Pancreas (tissue), 10 donors: ENCODE measurements around the gene OPCML. TPM values are rescaled to one million over a fixed set of nuclear protein-coding genes. Genes with fewer than 3 reads are reported as not detected.
A peak's percentile ranks its signal among the peaks of the same experiment; 100 is the strongest.

Source experiments
- ATAC-seq, 4 donors: fragments of 200-7000 bp; cut with Tn5 transposase; one replicate each; pipeline versions ENCODE4 v1.8.0 to v1.9.1; 2020; ENCODE audit warnings: mild to moderate bottlenecking in 4 of 4, moderate library complexity in 4 of 4
- DNase-seq, 6 donors: peaks; one replicate each; pipeline ENCODE4 v3.0.0-alpha.2; 2020
- FAIRE-seq: peaks from 2 replicates; lab custom pipeline; 2012; peaks lifted over from hg19 to GRCh38; lab: Jason Lieb, UNC
- H3K27ac ChIP-seq, 4 donors: fragments of 200-600 bp; sonication (generic); 1 replicate in 3 of 4; 2 replicates in 1 of 4; pipeline versions ENCODE4 v1.5.0 to v1.8.0; 2020
- H3K27me3 ChIP-seq, 4 donors: fragments of 200-600 bp; one replicate each; pipeline ENCODE4 v1.8.0; 2021
- H3K36me3 ChIP-seq, 3 donors: fragments of 200-600 bp; sonication (generic) in 1 of 3; one replicate each; pipeline versions ENCODE4 v1.5.0 to v1.8.0; 2020 to 2021
- H3K4me1 ChIP-seq, 3 donors: fragments of 200-600 bp; one replicate each; pipeline ENCODE4 v1.8.0; 2021
- H3K4me3 ChIP-seq, 4 donors: fragments of 200-600 bp; sonication (generic) in 2 of 4; one replicate each; pipeline versions ENCODE4 v1.5.0 to v1.8.0; 2020 to 2021
- H3K9me3 ChIP-seq, 4 donors: fragments of 200-600 bp; one replicate each; pipeline ENCODE4 v1.8.0; 2021
- CTCF ChIP-seq, 4 donors: fragments of 200-600 bp; sonication (generic) in 3 of 4; IDR thresholded peaks; one replicate each; pipeline versions ENCODE4 v1.5.0 to v1.8.0; 2021; ENCODE audit warnings: antibody characterized with exemption in 4 of 4
- WGBS, 2 donors: extraction: QIAGEN DNeasy Blood & Tissue Kit; methylation state at CpG; one replicate each; pipeline ENCODE4 v1.1.7; 2013; 5-methylcytosine and 5-hydroxymethylcytosine counted together
- intact Hi-C, 3 donors: fragments of 100-400 bp; cut with DNase I; formaldehyde crosslinking; loops; one replicate each; pipeline versions ENCODE4 v1.11.1 to v1.14.2; 2022
- polyA plus RNA-seq, 2 donors: library from polyadenylated mRNA; stranded (reverse); fragments of 200-250 nt; gene quantifications; one replicate each; pipeline ENCODE4 v1.2.3, GENCODE V29; 2013
- total RNA-seq, 6 donors: library from RNA; stranded (reverse); fragmentation: NEBNext Ultra II Directional in 4 of 6; extraction: Animal tissue kit (Norgen Biotek cat#: 25700) in 4 of 6; gene quantifications; one replicate each; pipeline versions ENCODE4 v1.2.1 to v1.2.4, GENCODE V29; 2021 to 2023
- donor health status: healthy with polysubstance abuse.
- donor health status: DM: no; HTN: no; CAD: no; lungs with moderate emphysema.
- donor health status: DM: no; HTN: no; CAD: no.
- donor health status: control.
- donor health status: control.
- donor health status: Bipolar disorder and iron deficiency.
- donor health status: DM: yes; HTN: yes; CAD: no.
- donor health status: DM: no; HTN: no; CAD: no.
- donor health status: DM: no; HTN: no; CAD: no.
- donor health status: DM: yes; HTN: yes; CAD: no.

The OPCML gene
- total and polyA plus RNA-seq, 8 donors: 0.05 to 0.31 (median 0.19) TPM

GRCh38 chr11:133163463-133164419 is 368.6 kb downstream of the OPCML start:
- intact Hi-C loops: no loop called here

GRCh38 chr11:133162227-133162626 is 370.1 kb downstream of the OPCML start:
- WGBS, 2 donors: 9 to 15% methylated on average over 12 of the region's 12 CpGs
- H3K9me3 ChIP-seq: no peaks in the 10 kb centered on the region
- intact Hi-C loops: no loop called here
- H3K4me1 ChIP-seq: peaks cover 4 to 7% (median 5%) of the 10 kb centered on the region in 3 donors
- H3K36me3 ChIP-seq: no peaks in the 10 kb centered on the region
- H3K4me3 ChIP-seq: no peak overlapping the region
- ATAC-seq: peak; percentile 79 to 88 (median 82)
- no peak for TF ChIP-seq CTCF (IDR thresholded peaks at IDR 0.05)
- DNase-seq: peak; percentile 27 to 59 (median 44)
- H3K27ac ChIP-seq: no peak overlapping the region
- FAIRE-seq: no peak
- H3K27me3 ChIP-seq: no peaks in the 10 kb centered on the region

More at GRCh38 chr11:133163463-133164419, 368.6 kb downstream of the OPCML start:
- no peak overlapping the region for H3K27ac ChIP-seq
- peak; percentile 37 for FAIRE-seq
- H3K36me3 ChIP-seq: no peaks in the 10 kb centered on the region
- no peak overlapping the region for H3K4me3 ChIP-seq
- H3K9me3 ChIP-seq: no peaks in the 10 kb centered on the region
- peak in 1 of 6 donors; percentile 33 for DNase-seq
- peak; percentile 65 to 83 (median 67) for TF ChIP-seq CTCF (IDR thresholded peaks at IDR 0.05)
- 24 to 33% methylated on average over 12 of the region's 12 CpGs for WGBS, 2 donors
- H3K4me1 ChIP-seq: peaks cover 4 to 7% (median 5%) of the 10 kb centered on the region in 3 donors
- ATAC-seq: peak; percentile 79 to 93 (median 90)
- H3K27me3 ChIP-seq: no peaks in the 10 kb centered on the region

- Histone ChIP-seq H3K27ac (no peak overlapping the region), H3K4me3 (no peak overlapping the region), H3K27me3 (peaks cover 0 to 5% (median 0%) of the 10 kb centered on the region in 4 donors), H3K9me3 (no peaks in the 10 kb centered on the region), H3K4me1 (peaks cover 4 to 7% (median 5%) of the 10 kb centered on the region in 3 donors), H3K36me3 (no peaks in the 10 kb centered on the region)
- no peak for TF ChIP-seq CTCF (IDR thresholded peaks at IDR 0.05)
- no peak for DNase-seq
- intact Hi-C loops: no loop called here
- 83 to 93% methylated on average over 7 of the region's 7 CpGs for WGBS, 2 donors
- no peak for ATAC-seq
- no peak for FAIRE-seq
These were observed 371.5 kb downstream of the OPCML start for GRCh38 chr11:133160754-133161153.

GRCh38 chr11:133156986-133157745 is 375.1 kb downstream of the OPCML start:
- peaks cover 0 to 5% (median 0%) of the 10 kb centered on the region in 4 donors for H3K27me3 ChIP-seq
- H3K9me3 ChIP-seq: no peaks in the 10 kb centered on the region
- no peaks in the 10 kb centered on the region for H3K4me1 ChIP-seq
- TF ChIP-seq CTCF (IDR thresholded peaks at IDR 0.05): no peak
- intact Hi-C loops: no loop called here
- ATAC-seq (no peak), DNase-seq (no peak), FAIRE-seq (no peak)
- no peaks in the 10 kb centered on the region for H3K36me3 ChIP-seq
- WGBS, 2 donors: 35 to 38% methylated on average over 17 of the region's 17 CpGs
- no peak overlapping the region for H3K27ac ChIP-seq
- H3K4me3 ChIP-seq: no peak overlapping the region
